Measurements from ENCODE around the gene ACSL1. TPM values are rescaled to one million over a fixed set of nuclear protein-coding genes. Genes with fewer than 3 reads are reported as not detected.

Gene ACSL1
- total and polyA plus RNA-seq, 2 of the 8 experiments (the other 6 are each of a cell fraction or from before 2014, with no cell fraction given) = 2.3 to 8.7 TPM

DNA sequence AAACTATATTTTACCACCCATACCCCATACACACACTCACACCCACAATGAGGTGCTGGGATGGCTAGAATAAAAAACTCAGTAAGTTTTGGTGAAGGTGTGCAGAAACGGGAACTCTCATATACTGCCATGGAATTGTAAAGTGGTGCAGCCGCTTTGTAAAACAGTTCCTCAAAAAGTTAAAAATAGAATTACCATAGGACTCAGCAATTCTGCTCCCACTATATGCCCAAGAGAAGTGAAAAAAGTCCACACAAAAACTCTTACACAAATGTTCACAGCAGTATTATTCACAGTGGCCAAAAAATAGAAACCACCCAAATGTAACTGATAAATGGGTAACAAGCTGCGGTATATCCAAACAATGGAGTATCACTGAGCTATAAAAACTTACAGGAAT lies 98.3 kb downstream of the ACSL1 start (continued):
- TF ChIP-seq, protein P1, sequence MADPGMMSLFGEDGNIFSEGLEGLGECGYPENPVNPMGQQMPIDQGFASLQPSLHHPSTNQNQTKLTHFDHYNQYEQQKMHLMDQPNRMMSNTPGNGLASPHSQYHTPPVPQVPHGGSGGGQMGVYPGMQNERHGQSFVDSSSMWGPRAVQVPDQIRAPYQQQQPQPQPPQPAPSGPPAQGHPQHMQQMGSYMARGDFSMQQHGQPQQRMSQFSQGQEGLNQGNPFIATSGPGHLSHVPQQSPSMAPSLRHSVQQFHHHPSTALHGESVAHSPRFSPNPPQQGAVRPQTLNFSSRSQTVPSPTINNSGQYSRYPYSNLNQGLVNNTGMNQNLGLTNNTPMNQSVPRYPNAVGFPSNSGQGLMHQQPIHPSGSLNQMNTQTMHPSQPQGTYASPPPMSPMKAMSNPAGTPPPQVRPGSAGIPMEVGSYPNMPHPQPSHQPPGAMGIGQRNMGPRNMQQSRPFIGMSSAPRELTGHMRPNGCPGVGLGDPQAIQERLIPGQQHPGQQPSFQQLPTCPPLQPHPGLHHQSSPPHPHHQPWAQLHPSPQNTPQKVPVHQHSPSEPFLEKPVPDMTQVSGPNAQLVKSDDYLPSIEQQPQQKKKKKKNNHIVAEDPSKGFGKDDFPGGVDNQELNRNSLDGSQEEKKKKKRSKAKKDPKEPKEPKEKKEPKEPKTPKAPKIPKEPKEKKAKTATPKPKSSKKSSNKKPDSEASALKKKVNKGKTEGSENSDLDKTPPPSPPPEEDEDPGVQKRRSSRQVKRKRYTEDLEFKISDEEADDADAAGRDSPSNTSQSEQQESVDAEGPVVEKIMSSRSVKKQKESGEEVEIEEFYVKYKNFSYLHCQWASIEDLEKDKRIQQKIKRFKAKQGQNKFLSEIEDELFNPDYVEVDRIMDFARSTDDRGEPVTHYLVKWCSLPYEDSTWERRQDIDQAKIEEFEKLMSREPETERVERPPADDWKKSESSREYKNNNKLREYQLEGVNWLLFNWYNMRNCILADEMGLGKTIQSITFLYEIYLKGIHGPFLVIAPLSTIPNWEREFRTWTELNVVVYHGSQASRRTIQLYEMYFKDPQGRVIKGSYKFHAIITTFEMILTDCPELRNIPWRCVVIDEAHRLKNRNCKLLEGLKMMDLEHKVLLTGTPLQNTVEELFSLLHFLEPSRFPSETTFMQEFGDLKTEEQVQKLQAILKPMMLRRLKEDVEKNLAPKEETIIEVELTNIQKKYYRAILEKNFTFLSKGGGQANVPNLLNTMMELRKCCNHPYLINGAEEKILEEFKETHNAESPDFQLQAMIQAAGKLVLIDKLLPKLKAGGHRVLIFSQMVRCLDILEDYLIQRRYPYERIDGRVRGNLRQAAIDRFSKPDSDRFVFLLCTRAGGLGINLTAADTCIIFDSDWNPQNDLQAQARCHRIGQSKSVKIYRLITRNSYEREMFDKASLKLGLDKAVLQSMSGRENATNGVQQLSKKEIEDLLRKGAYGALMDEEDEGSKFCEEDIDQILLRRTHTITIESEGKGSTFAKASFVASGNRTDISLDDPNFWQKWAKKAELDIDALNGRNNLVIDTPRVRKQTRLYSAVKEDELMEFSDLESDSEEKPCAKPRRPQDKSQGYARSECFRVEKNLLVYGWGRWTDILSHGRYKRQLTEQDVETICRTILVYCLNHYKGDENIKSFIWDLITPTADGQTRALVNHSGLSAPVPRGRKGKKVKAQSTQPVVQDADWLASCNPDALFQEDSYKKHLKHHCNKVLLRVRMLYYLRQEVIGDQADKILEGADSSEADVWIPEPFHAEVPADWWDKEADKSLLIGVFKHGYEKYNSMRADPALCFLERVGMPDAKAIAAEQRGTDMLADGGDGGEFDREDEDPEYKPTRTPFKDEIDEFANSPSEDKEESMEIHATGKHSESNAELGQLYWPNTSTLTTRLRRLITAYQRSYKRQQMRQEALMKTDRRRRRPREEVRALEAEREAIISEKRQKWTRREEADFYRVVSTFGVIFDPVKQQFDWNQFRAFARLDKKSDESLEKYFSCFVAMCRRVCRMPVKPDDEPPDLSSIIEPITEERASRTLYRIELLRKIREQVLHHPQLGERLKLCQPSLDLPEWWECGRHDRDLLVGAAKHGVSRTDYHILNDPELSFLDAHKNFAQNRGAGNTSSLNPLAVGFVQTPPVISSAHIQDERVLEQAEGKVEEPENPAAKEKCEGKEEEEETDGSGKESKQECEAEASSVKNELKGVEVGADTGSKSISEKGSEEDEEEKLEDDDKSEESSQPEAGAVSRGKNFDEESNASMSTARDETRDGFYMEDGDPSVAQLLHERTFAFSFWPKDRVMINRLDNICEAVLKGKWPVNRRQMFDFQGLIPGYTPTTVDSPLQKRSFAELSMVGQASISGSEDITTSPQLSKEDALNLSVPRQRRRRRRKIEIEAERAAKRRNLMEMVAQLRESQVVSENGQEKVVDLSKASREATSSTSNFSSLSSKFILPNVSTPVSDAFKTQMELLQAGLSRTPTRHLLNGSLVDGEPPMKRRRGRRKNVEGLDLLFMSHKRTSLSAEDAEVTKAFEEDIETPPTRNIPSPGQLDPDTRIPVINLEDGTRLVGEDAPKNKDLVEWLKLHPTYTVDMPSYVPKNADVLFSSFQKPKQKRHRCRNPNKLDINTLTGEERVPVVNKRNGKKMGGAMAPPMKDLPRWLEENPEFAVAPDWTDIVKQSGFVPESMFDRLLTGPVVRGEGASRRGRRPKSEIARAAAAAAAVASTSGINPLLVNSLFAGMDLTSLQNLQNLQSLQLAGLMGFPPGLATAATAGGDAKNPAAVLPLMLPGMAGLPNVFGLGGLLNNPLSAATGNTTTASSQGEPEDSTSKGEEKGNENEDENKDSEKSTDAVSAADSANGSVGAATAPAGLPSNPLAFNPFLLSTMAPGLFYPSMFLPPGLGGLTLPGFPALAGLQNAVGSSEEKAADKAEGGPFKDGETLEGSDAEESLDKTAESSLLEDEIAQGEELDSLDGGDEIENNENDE (IDR thresholded peaks at IDR 0.05; ENCODE audit: insufficient replicate concordance, low read length) = no peak
- no peak for TF ChIP-seq HDAC6 (IDR thresholded peaks at IDR 0.05; ENCODE audit: low read depth, low read length)

Data from H1 (cell line).